Measurements from ENCODE around the gene RBM26. TPM values are rescaled to one million over a fixed set of nuclear protein-coding genes. Genes with fewer than 3 reads are reported as not detected.
A peak's percentile ranks its signal among the peaks of the same experiment; 100 is the strongest.

Gene RBM26, protein sequence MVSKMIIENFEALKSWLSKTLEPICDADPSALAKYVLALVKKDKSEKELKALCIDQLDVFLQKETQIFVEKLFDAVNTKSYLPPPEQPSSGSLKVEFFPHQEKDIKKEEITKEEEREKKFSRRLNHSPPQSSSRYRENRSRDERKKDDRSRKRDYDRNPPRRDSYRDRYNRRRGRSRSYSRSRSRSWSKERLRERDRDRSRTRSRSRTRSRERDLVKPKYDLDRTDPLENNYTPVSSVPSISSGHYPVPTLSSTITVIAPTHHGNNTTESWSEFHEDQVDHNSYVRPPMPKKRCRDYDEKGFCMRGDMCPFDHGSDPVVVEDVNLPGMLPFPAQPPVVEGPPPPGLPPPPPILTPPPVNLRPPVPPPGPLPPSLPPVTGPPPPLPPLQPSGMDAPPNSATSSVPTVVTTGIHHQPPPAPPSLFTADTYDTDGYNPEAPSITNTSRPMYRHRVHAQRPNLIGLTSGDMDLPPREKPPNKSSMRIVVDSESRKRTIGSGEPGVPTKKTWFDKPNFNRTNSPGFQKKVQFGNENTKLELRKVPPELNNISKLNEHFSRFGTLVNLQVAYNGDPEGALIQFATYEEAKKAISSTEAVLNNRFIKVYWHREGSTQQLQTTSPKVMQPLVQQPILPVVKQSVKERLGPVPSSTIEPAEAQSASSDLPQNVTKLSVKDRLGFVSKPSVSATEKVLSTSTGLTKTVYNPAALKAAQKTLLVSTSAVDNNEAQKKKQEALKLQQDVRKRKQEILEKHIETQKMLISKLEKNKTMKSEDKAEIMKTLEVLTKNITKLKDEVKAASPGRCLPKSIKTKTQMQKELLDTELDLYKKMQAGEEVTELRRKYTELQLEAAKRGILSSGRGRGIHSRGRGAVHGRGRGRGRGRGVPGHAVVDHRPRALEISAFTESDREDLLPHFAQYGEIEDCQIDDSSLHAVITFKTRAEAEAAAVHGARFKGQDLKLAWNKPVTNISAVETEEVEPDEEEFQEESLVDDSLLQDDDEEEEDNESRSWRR
- 66.8 and 70.5 TPM in 2 replicates for total RNA-seq (2021)
- long read RNA-seq, full-length matches to known transcripts = 4 of 39 reads
- long read RNA-seq, partial matches to known transcripts = 20 of 39 reads
- long read RNA-seq, other reads (novel, unspliced or antisense) = 15 of 39 reads

DNA sequence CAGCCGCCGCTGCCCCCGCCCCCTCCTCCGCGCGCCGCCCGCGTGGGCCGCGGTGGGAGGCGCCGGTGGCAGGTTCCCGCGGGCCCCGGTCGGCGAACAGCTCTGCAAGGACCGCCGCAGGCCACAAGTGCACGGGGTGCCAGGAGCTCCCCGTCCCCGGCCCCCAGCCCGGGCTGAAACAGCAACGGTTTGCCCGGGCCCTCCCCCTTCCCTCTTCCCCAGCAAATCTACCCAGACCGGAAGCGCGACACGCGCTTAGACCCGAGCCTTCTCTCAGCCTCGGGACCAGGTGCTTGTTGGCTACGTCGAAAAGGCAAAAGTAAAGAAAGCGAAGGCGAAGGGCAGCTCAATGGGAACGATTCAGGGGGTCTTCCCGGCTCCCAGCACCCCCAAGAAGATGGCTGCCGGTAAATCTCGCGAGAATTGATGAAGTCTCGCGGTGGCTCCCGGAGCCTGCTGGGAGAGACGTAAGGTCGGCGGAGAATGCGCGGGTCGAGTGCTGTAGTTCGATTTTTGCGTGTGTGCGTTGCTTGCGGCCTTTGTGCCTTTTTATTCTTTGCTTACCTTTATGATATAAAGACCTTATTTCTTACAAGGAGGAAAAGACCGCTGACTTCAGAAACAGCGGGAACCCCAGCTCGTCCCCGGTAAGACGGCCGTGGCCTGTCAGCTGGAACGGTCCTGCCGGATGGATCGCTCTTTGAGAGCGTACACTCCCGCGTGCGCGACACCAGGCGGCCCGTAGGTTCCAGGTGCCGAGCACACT, at the start of gene RBM26:
TSS of gene RBM26 (minus strand) at position 425 of the 766 bp plus-strand sequence. CDS start 481 bp downstream, outside the sequence.
- Histone ChIP-seq H3K79me2 (ENCODE audit: insufficient read depth, low read length) (peaks cover 38% of the 10 kb centered on the region; the same call in 1 of the 2 replicates), H4K5ac (ENCODE audit: insufficient read length, low read depth, low read length) (peak within 1 kb of the TSS; percentile 94), H3K14ac (ENCODE audit: insufficient read depth, low read length) (peak within 1 kb of the TSS; percentile 99), H2BK5ac (ENCODE audit: insufficient read length, low read length) (peak within 1 kb of the TSS; percentile 89), H2BK120ac (ENCODE audit: low read depth, low read length, poor library complexity, severe bottlenecking) (no peak within 1 kb of the TSS), H3K9me3 (ENCODE audit: control insufficient read depth, low read depth, low read length) (no peaks in the 10 kb centered on the region), H3K27me3 (ENCODE audit: insufficient read depth, low read length) (no peaks in the 10 kb centered on the region), H3K79me1 (ENCODE audit: insufficient read depth, low read depth, low read length, poor library complexity, severe bottlenecking) (no peaks in the 10 kb centered on the region), H2AFZ (ENCODE audit: low read length) (peak within 1 kb of the TSS; percentile 80), H2BK15ac (ENCODE audit: low read depth, low read length) (no peak within 1 kb of the TSS), H2BK12ac (ENCODE audit: insufficient read length, low read depth, low read length) (no peak within 1 kb of the TSS), H3K23ac (ENCODE audit: insufficient read length, low read depth, low read length) (peak within 1 kb of the TSS; percentile 86), H3K9ac (ENCODE audit: extremely low read depth, insufficient read length, low read length) (peak within 1 kb of the TSS; percentile 100), H3K23me2 (ENCODE audit: insufficient read length, low read depth, low read length, poor library complexity, severe bottlenecking) (peaks cover 10% of the 10 kb centered on the region), H3K4ac (ENCODE audit: low read depth, low read length) (no peak within 1 kb of the TSS), H4K91ac (ENCODE audit: insufficient read length, low read depth, low read length) (no peak within 1 kb of the TSS), H3T11ph (ENCODE audit: low read length) (no peak within 1 kb of the TSS), H4K20me1 (ENCODE audit: control insufficient read depth, insufficient read depth, insufficient read length) (no peaks in the 10 kb centered on the region), H3K4me2 (ENCODE audit: insufficient read depth, insufficient read length, low read length) (peak within 1 kb of the TSS; percentile 98), H3K27ac (ENCODE audit: insufficient read length, low read depth, low read length) (peak within 1 kb of the TSS; percentile 94), H2AK5ac (ENCODE audit: insufficient read length, low read length) (no peak within 1 kb of the TSS), H4K8ac (replicated peaks; ENCODE audit: insufficient read length, low read depth, low read length) (peak within 1 kb of the TSS; percentile 89), H2BK20ac (ENCODE audit: low read depth, low read length, poor library complexity, severe bottlenecking) (no peak within 1 kb of the TSS), H3K4me1 (ENCODE audit: insufficient read depth, low read length) (no peaks in the 10 kb centered on the region; the same call in 1 of the 2 replicates), H3K18ac (ENCODE audit: insufficient read length, low read depth, low read length) (peak within 1 kb of the TSS; percentile 98), H3K56ac (ENCODE audit: insufficient read length, low read depth, low read length) (peak within 1 kb of the TSS; percentile 58)
- peak; percentile 93 for DNase-seq
- WGBS (ENCODE audit: extremely low coverage, insufficient read length, low lambda C conversion rate) = no CpG with 5 or more reads among the region's 72 CpGs
- TF ChIP-seq, protein P1, sequence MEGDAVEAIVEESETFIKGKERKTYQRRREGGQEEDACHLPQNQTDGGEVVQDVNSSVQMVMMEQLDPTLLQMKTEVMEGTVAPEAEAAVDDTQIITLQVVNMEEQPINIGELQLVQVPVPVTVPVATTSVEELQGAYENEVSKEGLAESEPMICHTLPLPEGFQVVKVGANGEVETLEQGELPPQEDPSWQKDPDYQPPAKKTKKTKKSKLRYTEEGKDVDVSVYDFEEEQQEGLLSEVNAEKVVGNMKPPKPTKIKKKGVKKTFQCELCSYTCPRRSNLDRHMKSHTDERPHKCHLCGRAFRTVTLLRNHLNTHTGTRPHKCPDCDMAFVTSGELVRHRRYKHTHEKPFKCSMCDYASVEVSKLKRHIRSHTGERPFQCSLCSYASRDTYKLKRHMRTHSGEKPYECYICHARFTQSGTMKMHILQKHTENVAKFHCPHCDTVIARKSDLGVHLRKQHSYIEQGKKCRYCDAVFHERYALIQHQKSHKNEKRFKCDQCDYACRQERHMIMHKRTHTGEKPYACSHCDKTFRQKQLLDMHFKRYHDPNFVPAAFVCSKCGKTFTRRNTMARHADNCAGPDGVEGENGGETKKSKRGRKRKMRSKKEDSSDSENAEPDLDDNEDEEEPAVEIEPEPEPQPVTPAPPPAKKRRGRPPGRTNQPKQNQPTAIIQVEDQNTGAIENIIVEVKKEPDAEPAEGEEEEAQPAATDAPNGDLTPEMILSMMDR (conservative IDR thresholded peaks at IDR 0.05) = no peak; the same call in 2 of the 3 replicates
- Mint-ChIP-seq H3K27me3 (ENCODE audit: low read depth) (no peaks in the 10 kb centered on the region), H3K4me1 (peaks cover 19 to 23% of the 10 kb centered on the region in 2 experiments), H3K4me3 (peak within 1 kb of the TSS in 1 of 2 experiments; percentile 94; a peak in 3 of 5 replicates), H3K9me3 (no peaks in the 10 kb centered on the region), H3K27ac (peak within 1 kb of the TSS; percentile 98 to 99 (median 98)), H3K36me3 (ENCODE audit: insufficient read depth in 1 of 3, low read depth in 3 of 3) (peaks cover under 1 to 4% (median 3%) of the 10 kb centered on the region in 3 experiments; a peak in 4 of 7 replicates)
